Gastrocnemius medialis (tissue), 4 donors: ENCODE measurements around the gene HEXIM2. TPM values are rescaled to one million over a fixed set of nuclear protein-coding genes. Genes with fewer than 3 reads are reported as not detected.

ENCODE experiments used
- ATAC-seq, 2 donors: fragments of 150-250 bp; one replicate each; pipeline ENCODE4 v1.9.1; 2016
- DNase-seq, 2 donors: peaks; one replicate each; pipeline ENCODE4 v3.0.0-alpha.2; 2019
- H3K27ac ChIP-seq, 4 donors: fragments of 200-600 bp; sonication (generic); 1 replicate in 1 of 4; 2 replicates in 3 of 4; pipeline ENCODE4 v1.5.1; 2016 to 2018; ENCODE audit warnings: mild to moderate bottlenecking in 2 of 4, moderate library complexity in 1 of 4
- H3K27me3 ChIP-seq, 3 donors: fragments of 200-600 bp; sonication (generic) in 2 of 3; 1 replicate in 1 of 3; 2 replicates in 2 of 3; pipeline versions ENCODE4 v1.5.1 to v1.6.0; 2016 to 2019; ENCODE audit warnings: mild to moderate bottlenecking in 1 of 3, moderate library complexity in 1 of 3
- H3K36me3 ChIP-seq, 2 donors: fragments of 200-600 bp; sonication (generic) in 1 of 2; one replicate each; pipeline ENCODE4 v1.5.1; 2017 to 2018
- H3K4me1 ChIP-seq, 2 donors: fragments of 200-600 bp; sonication (generic) in 1 of 2; one replicate each; pipeline ENCODE4 v1.5.1; 2016 to 2017; ENCODE audit warnings: mild to moderate bottlenecking in 2 of 2
- H3K4me3 ChIP-seq, 4 donors: fragments of 200-600 bp; sonication (generic) in 3 of 4; 1 replicate in 1 of 4; 2 replicates in 3 of 4; pipeline ENCODE4 v1.5.1; 2016 to 2019; ENCODE audit warnings: mild to moderate bottlenecking in 2 of 4
- H3K9me3 ChIP-seq, 3 donors: fragments of 200-600 bp; sonication (generic) in 2 of 3; 1 replicate in 1 of 3; 2 replicates in 2 of 3; pipeline ENCODE4 v1.5.1; 2016 to 2019
- CTCF ChIP-seq, 5 experiments: fragments of 450-650 bp in 3 of 5; fragments of 200-600 bp in 2 of 5; sonication (generic) in 2 of 5; IDR thresholded peaks in 4 of 5; conservative IDR thresholded peaks in 1 of 5; 1 replicate in 4 of 5; 2 replicates in 1 of 5; pipeline ENCODE4 v1.5.1; 2016 to 2019; ENCODE audit warnings: antibody characterized with exemption in 5 of 5, mild to moderate bottlenecking in 3 of 5, moderate library complexity in 3 of 5
- POLR2A ChIP-seq, 2 donors: fragments of 450-650 bp; IDR thresholded peaks; one replicate each; pipeline ENCODE4 v1.6.1; 2017; ENCODE audit warnings: antibody characterized with exemption in 2 of 2, mild to moderate bottlenecking in 2 of 2, moderate library complexity in 2 of 2
- in situ Hi-C, 4 donors: fragments of 200-750 bp; cut with MboI; loops; one replicate each; pipeline versions ENCODE4 v1.15.0 to v1.8.0; 2017; ENCODE audit warnings: low sequenced_read_pairs in 4 of 4
- intact Hi-C: fragments of 100-400 bp; cut with DNase I; formaldehyde crosslinking; loops from one replicate; pipeline ENCODE4 v1.15.1; 2023; ENCODE audit warnings: low total_unique reads
- total RNA-seq, 4 donors: library from RNA; depleted of rRNA; stranded (reverse); fragments of >200 nt; gene quantifications; one replicate each; pipeline versions ENCODE4 v1.1.0 to v1.2.3, GENCODE V29; 2016

HEXIM2 gene
- total RNA-seq, 4 donors from 2014 or later: 31.4 to 70.8 (median 64.9) TPM

- Histone ChIP-seq H3K4me3 (no peak overlapping the region), H3K27me3 (no peaks in the 10 kb centered on the region), H3K9me3 (no peaks in the 10 kb centered on the region), H3K36me3 (no peaks in the 10 kb centered on the region), H3K4me1 (peaks cover 0 to 5% of the 10 kb centered on the region in 2 donors), H3K27ac (no peak overlapping the region)
- DNase-seq: no peak
- TF ChIP-seq CTCF (IDR thresholded peaks at IDR 0.05 in 4 of 5, conservative IDR thresholded peaks at IDR 0.05 in 1 of 5): no peak
- intact Hi-C loops (no loop called here), in situ Hi-C loops (no loop called here)
- ATAC-seq: no peak
Observed at GRCh38 chr17:45184144-45184543, 22.5 kb downstream of the HEXIM2 start.

GRCh38 chr17:45186801-45187354, 25.2 kb downstream of the HEXIM2 start:
- peaks cover 0 to 5% of the 10 kb centered on the region in 2 donors for H3K4me1 ChIP-seq

GRCh38 chr17:45189009-45189408, 27.3 kb downstream of the HEXIM2 start:
- Histone ChIP-seq H3K4me1 (peaks cover 0 to 3% of the 10 kb centered on the region in 2 donors), H3K36me3 (no peaks in the 10 kb centered on the region), H3K27ac (no peak overlapping the region), H3K9me3 (no peaks in the 10 kb centered on the region), H3K4me3 (no peak overlapping the region), H3K27me3 (no peaks in the 10 kb centered on the region)
- in situ Hi-C loops: no loop called here
- intact Hi-C loops: no loop called here
- DNase-seq: no peak
- TF ChIP-seq POLR2A (IDR thresholded peaks at IDR 0.05) (no peak), CTCF (IDR thresholded peaks at IDR 0.05 in 4 of 5, conservative IDR thresholded peaks at IDR 0.05 in 1 of 5) (no peak)
- ATAC-seq: no peak

More at GRCh38 chr17:45186801-45187354, 25.2 kb downstream of the HEXIM2 start:
- ATAC-seq: no peak
- H3K4me3 ChIP-seq: no peak overlapping the region
- no peak for TF ChIP-seq CTCF (IDR thresholded peaks at IDR 0.05 in 4 of 5, conservative IDR thresholded peaks at IDR 0.05 in 1 of 5)
- TF ChIP-seq POLR2A (IDR thresholded peaks at IDR 0.05): no peak
- intact Hi-C loops (no loop called here), in situ Hi-C loops (no loop called here)
- H3K27me3 ChIP-seq: no peaks in the 10 kb centered on the region
- no peaks in the 10 kb centered on the region for H3K36me3 ChIP-seq
- H3K27ac ChIP-seq: no peak overlapping the region
- DNase-seq: no peak
- no peaks in the 10 kb centered on the region for H3K9me3 ChIP-seq

GRCh38 chr17:45190503-45191255, 29.0 kb downstream of the HEXIM2 start:
- intact Hi-C loops: loop anchor here (10.0 kb wide), 1 partner anchor 276 kb away; the partner anchor contains the start of gene GFAP

More at GRCh38 chr17:45190503-45191255, 29.0 kb downstream of the HEXIM2 start:
- DNase-seq (no peak), ATAC-seq (no peak)
- in situ Hi-C loops: loop anchor here in 1 of 4 donors (10.0 kb wide), 1 partner anchor 56 kb away; the partner anchor contains the start of genes ACBD4 and PLCD3
- Histone ChIP-seq H3K4me3 (no peak overlapping the region), H3K36me3 (no peaks in the 10 kb centered on the region), H3K27ac (no peak overlapping the region), H3K4me1 (no peaks in the 10 kb centered on the region), H3K27me3 (no peaks in the 10 kb centered on the region), H3K9me3 (no peaks in the 10 kb centered on the region)
- TF ChIP-seq POLR2A (IDR thresholded peaks at IDR 0.05) (no peak), CTCF (IDR thresholded peaks at IDR 0.05 in 4 of 5, conservative IDR thresholded peaks at IDR 0.05 in 1 of 5) (no peak)
